ENCODE data around the gene TLK2. TPM values are rescaled to one million over a fixed set of nuclear protein-coding genes. Genes with fewer than 3 reads are reported as not detected.

TLK2 gene
- total and polyA plus RNA-seq, 2 donors (not counting 3 experiments of a cell fraction or from before 2014, with no cell fraction given), result 30.7 to 40.7 TPM

GRCh38 chr17:62625184-62625869 is 146.7 kb downstream of the TLK2 start:
- Histone ChIP-seq H3K27me3 (ENCODE audit: control insufficient read depth in 2 of 2, insufficient read depth in 2 of 2, low read length in 2 of 2) (no peaks in the 10 kb centered on the region), H2AFZ (ENCODE audit: low read depth, low read length) (no peak overlapping the region), H3K4me3 (replicated peaks in 1 of 3; ENCODE audit: insufficient read depth in 1 of 3, low read depth in 1 of 3, low read length in 3 of 3) (no peak overlapping the region), H3K4me1 (ENCODE audit: control insufficient read depth, extremely low read depth, insufficient read depth, low read length) (peaks cover 6% of the 10 kb centered on the region), H3K79me2 (ENCODE audit: control insufficient read depth, insufficient read depth, low read length) (no peaks in the 10 kb centered on the region), H4K20me1 (replicated peaks; ENCODE audit: control insufficient read depth, extremely low read depth, insufficient read depth, low read length) (no peaks in the 10 kb centered on the region), H3K9me1 (replicated peaks; ENCODE audit: control insufficient read depth, extremely low read depth, insufficient read depth, low read length) (no peaks in the 10 kb centered on the region), H3K4me2 (ENCODE audit: insufficient read depth, low read length) (no peak overlapping the region), H3K9me3 (replicated peaks; ENCODE audit: control insufficient read depth, insufficient read depth, low read length) (no peaks in the 10 kb centered on the region), H3K9ac (replicated peaks; ENCODE audit: extremely low read depth, insufficient read depth, low read length) (no peak overlapping the region), H3K27ac (ENCODE audit: insufficient read depth, low read depth, low read length) (no peak overlapping the region), H3K36me3 (ENCODE audit: control insufficient read depth in 2 of 2, extremely low read depth in 1 of 2, insufficient read depth in 2 of 2, low read length in 2 of 2) (no peaks in the 10 kb centered on the region)
- CTCF ChIA-PET, result no interaction called here
- no peak for TF ChIP-seq MAX (IDR thresholded peaks at IDR 0.05; ENCODE audit: insufficient read depth, insufficient read length)
- TF ChIP-seq EZH2 (IDR thresholded peaks at IDR 0.05; ENCODE audit: borderline replicate concordance, low read depth, low read length, severe bottlenecking), result no peak
- TF ChIP-seq JUN (IDR thresholded peaks at IDR 0.05; ENCODE audit: borderline replicate concordance, insufficient read depth, insufficient read length, low read depth), result no peak
- TF ChIP-seq POLR2AphosphoS5 (IDR thresholded peaks at IDR 0.05; ENCODE audit: insufficient read depth, low read depth, low read length), result no peak
- TF ChIP-seq MYC (IDR thresholded peaks at IDR 0.05; ENCODE audit: low read depth, low read length), result no peak
- no peak for TF ChIP-seq POLR2A (IDR thresholded peaks at IDR 0.05; ENCODE audit: low read depth, low read length)
- TF ChIP-seq GATA2 (IDR thresholded peaks at IDR 0.05; ENCODE audit: insufficient read depth, insufficient read length, low read depth, low read length), result no peak
- no peak for TF ChIP-seq CTCF (IDR thresholded peaks at IDR 0.05; ENCODE audit: extremely low read depth in 1 of 2, insufficient read depth in 1 of 2, low read depth in 1 of 2, low read length in 2 of 2)
- TF ChIP-seq FOS (IDR thresholded peaks at IDR 0.05; ENCODE audit: borderline replicate concordance, insufficient read depth, low read length), result no peak
- dilution Hi-C loops (cut with MboI; ENCODE audit: extremely low pct_ligation_motif_present, low sequenced_read_pairs), result no loop called here
- BruUV-seq (replicated peaks), result no TSS peak
- POLR2A ChIA-PET, result no interaction called here
- no peak for FAIRE-seq
- intact Hi-C loops (cut with micrococcal nuclease), result loop anchor here (5.0 kb wide), 1 partner anchor 47 kb away; no protein-coding TSS in a partner anchor
- no peak for DNase-seq (ENCODE audit: low read depth, low spot score)

Measured in endothelial cell of umbilical vein (primary cell).